Esophagus (tissue), 2 donors: Measurements from ENCODE around the gene AFAP1L1. TPM values are rescaled to one million over a fixed set of nuclear protein-coding genes. Genes with fewer than 3 reads are reported as not detected.

Experiments
- H3K27ac ChIP-seq, 2 donors: one replicate each; pipeline ENCODE4 v1.5.1; 2013; ENCODE audit warnings: low read depth in 2 of 2, mild to moderate bottlenecking in 2 of 2, inconsistent platforms in 1 of 2, low read length in 1 of 2, moderate library complexity in 1 of 2
- H3K27me3 ChIP-seq, 2 donors: one replicate each; pipeline ENCODE4 v1.6.1; 2013; ENCODE audit warnings: low read length in 2 of 2, control low read depth in 1 of 2, mild to moderate bottlenecking in 1 of 2; ENCODE audit not compliant: insufficient read depth in 2 of 2, control insufficient read depth in 1 of 2
- H3K36me3 ChIP-seq, 2 donors: one replicate each; pipeline ENCODE4 v1.6.1; 2013; ENCODE audit warnings: low read length in 1 of 2; ENCODE audit not compliant: control insufficient read depth in 2 of 2, insufficient read depth in 2 of 2
- H3K4me1 ChIP-seq, 2 donors: one replicate each; pipeline ENCODE4 v1.6.1; 2013; ENCODE audit warnings: low read length in 1 of 2; ENCODE audit not compliant: control insufficient read depth in 2 of 2, insufficient read depth in 2 of 2
- H3K4me3 ChIP-seq, 2 donors: one replicate each; pipeline ENCODE4 v1.5.1; 2013; ENCODE audit warnings: low read length in 2 of 2, mild to moderate bottlenecking in 2 of 2, low read depth in 1 of 2, moderate library complexity in 1 of 2
- H3K9me3 ChIP-seq, 2 donors: one replicate each; pipeline ENCODE4 v1.6.1; 2013; ENCODE audit warnings: mild to moderate bottlenecking in 2 of 2, low read depth in 1 of 2, low read length in 1 of 2, moderate library complexity in 1 of 2; ENCODE audit not compliant: control insufficient read depth in 2 of 2, insufficient read depth in 1 of 2
- WGBS, 2 donors: extraction: QIAGEN DNeasy Blood & Tissue Kit; methylation state at CpG; one replicate each; pipeline ENCODE4 v1.1.7; 2013; 5-methylcytosine and 5-hydroxymethylcytosine counted together
- polyA plus RNA-seq, 2 donors: library from polyadenylated mRNA; stranded (reverse); fragments of 200-250 nt; gene quantifications; one replicate each; pipeline ENCODE4 v1.2.3, GENCODE V29; 2013
- donor health status: healthy with polysubstance abuse.
- donor health status: Bipolar disorder and iron deficiency.

AFAP1L1 gene
- polyA plus RNA-seq, 2 donors, result 2.1 to 2.6 TPM

GRCh38 chr5:149320791-149321330 is 49.2 kb downstream of the AFAP1L1 start:
- 25 to 36% methylated on average over 4 of the region's 4 CpGs for WGBS, 2 donors
- Histone ChIP-seq H3K27ac (peak overlapping the region; percentile 20 to 74), H3K36me3 (no peaks in the 10 kb centered on the region), H3K27me3 (no peaks in the 10 kb centered on the region), H3K4me3 (no peak overlapping the region), H3K4me1 (peaks cover 4 to 10% of the 10 kb centered on the region in 2 donors), H3K9me3 (no peaks in the 10 kb centered on the region)

- H3K36me3 ChIP-seq, result no peaks in the 10 kb centered on the region
- H3K4me3 ChIP-seq, result no peak overlapping the region
- no peak overlapping the region for H3K27ac ChIP-seq
- peaks cover 4 to 11% of the 10 kb centered on the region in 2 donors for H3K4me1 ChIP-seq
- H3K27me3 ChIP-seq, result no peaks in the 10 kb centered on the region
- H3K9me3 ChIP-seq, result no peaks in the 10 kb centered on the region
- WGBS, 2 donors, result 84% methylated on average over 12 of the region's 12 CpGs
Measured at GRCh38 chr5:149322518-149322917, 50.9 kb downstream of the AFAP1L1 start.

GRCh38 chr5:149323210-149323609 is 51.6 kb downstream of the AFAP1L1 start:
- Histone ChIP-seq H3K27me3 (no peaks in the 10 kb centered on the region), H3K27ac (no peak overlapping the region), H3K36me3 (no peaks in the 10 kb centered on the region), H3K9me3 (no peaks in the 10 kb centered on the region), H3K4me3 (no peak overlapping the region), H3K4me1 (peaks cover 4 to 11% of the 10 kb centered on the region in 2 donors)

- Histone ChIP-seq H3K27me3 (no peaks in the 10 kb centered on the region), H3K4me3 (no peak overlapping the region), H3K36me3 (no peaks in the 10 kb centered on the region), H3K9me3 (no peaks in the 10 kb centered on the region), H3K27ac (no peak overlapping the region), H3K4me1 (peaks cover 4 to 11% of the 10 kb centered on the region in 2 donors)
- WGBS, 2 donors, result 88% methylated on average over 2 of the region's 2 CpGs
Measured at GRCh38 chr5:149323621-149324205, 52.1 kb downstream of the AFAP1L1 start.

- Histone ChIP-seq H3K9me3 (no peaks in the 10 kb centered on the region), H3K4me3 (no peak overlapping the region), H3K27me3 (no peaks in the 10 kb centered on the region), H3K4me1 (peaks cover 4 to 11% of the 10 kb centered on the region in 2 donors), H3K36me3 (no peaks in the 10 kb centered on the region), H3K27ac (no peak overlapping the region)
- WGBS, 2 donors, result 74 to 80% methylated on average over 2 of the region's 2 CpGs
Measured at GRCh38 chr5:149324641-149325040, 53.0 kb downstream of the AFAP1L1 start.

- H3K36me3 ChIP-seq, result no peaks in the 10 kb centered on the region
- H3K4me1 ChIP-seq, result peaks cover 4 to 10% of the 10 kb centered on the region in 2 donors
- no peaks in the 10 kb centered on the region for H3K9me3 ChIP-seq
- peak overlapping the region in 1 of 2 donors; percentile 56 for H3K27ac ChIP-seq
- H3K27me3 ChIP-seq, result no peaks in the 10 kb centered on the region
- no peak overlapping the region for H3K4me3 ChIP-seq
Measured at GRCh38 chr5:149325166-149325735, 53.6 kb downstream of the AFAP1L1 start.

GRCh38 chr5:149325894-149326293 is 54.2 kb downstream of the AFAP1L1 start:
- WGBS, 2 donors, result 88 to 93% methylated on average over 5 of the region's 5 CpGs
- Histone ChIP-seq H3K4me1 (peaks cover 0 to 4% of the 10 kb centered on the region in 2 donors), H3K36me3 (no peaks in the 10 kb centered on the region), H3K27ac (no peak overlapping the region), H3K27me3 (no peaks in the 10 kb centered on the region), H3K9me3 (no peaks in the 10 kb centered on the region), H3K4me3 (no peak overlapping the region)

- 63 to 77% methylated on average over 3 of the region's 3 CpGs for WGBS, 2 donors
- H3K27me3 ChIP-seq, result no peaks in the 10 kb centered on the region
- H3K36me3 ChIP-seq, result no peaks in the 10 kb centered on the region
- no peaks in the 10 kb centered on the region for H3K9me3 ChIP-seq
- no peak overlapping the region for H3K4me3 ChIP-seq
- peaks cover 0 to 4% of the 10 kb centered on the region in 2 donors for H3K4me1 ChIP-seq
- no peak overlapping the region for H3K27ac ChIP-seq
Measured at GRCh38 chr5:149326611-149327010, 55.0 kb downstream of the AFAP1L1 start.

GRCh38 chr5:149328177-149328576 is 56.5 kb downstream of the AFAP1L1 start:
- H3K36me3 ChIP-seq, result no peaks in the 10 kb centered on the region
- no peak overlapping the region for H3K4me3 ChIP-seq
- H3K4me1 ChIP-seq, result peaks cover 0 to 4% of the 10 kb centered on the region in 2 donors
- no peak overlapping the region for H3K27ac ChIP-seq
- H3K9me3 ChIP-seq, result no peaks in the 10 kb centered on the region
- WGBS, 2 donors, result 88 to 93% methylated on average over 5 of the region's 5 CpGs
- H3K27me3 ChIP-seq, result no peaks in the 10 kb centered on the region
